H54 (cell line): ENCODE data around the gene MAP4K2.

ENCODE experiments used
- DNase-seq: peaks from one replicate; pipeline ENCODE4 v3.0.0; 2011; ENCODE audit warnings: low spot score, mixed read lengths; ENCODE audit not compliant: insufficient read length
- FAIRE-seq: peaks from 3 replicates; lab custom pipeline; 2011; peaks lifted over from hg19 to GRCh38; lab: Jason Lieb, UNC
- POLR2A ChIP-seq: IDR thresholded peaks from 2 replicates; pipeline ENCODE4 v1.6.1; 2011; ENCODE audit warnings: low read depth, mild to moderate bottlenecking, low read length

Gene MAP4K2

GRCh38 chr11:64786308-64786707, 16.7 kb downstream of the MAP4K2 start:
- no peak for DNase-seq
- no peak for FAIRE-seq
- TF ChIP-seq POLR2A = no peak

- no peak for TF ChIP-seq POLR2A
- no peak for DNase-seq
- no peak for FAIRE-seq
Observed at GRCh38 chr11:64784813-64785581, 18.0 kb downstream of the MAP4K2 start.

- DNase-seq (peak; percentile 97), FAIRE-seq (peak; percentile 82)
- TF ChIP-seq POLR2A = peak; percentile 89
Observed at GRCh38 chr11:64778473-64779298, 24.3 kb downstream of the MAP4K2 start, which contains the start of gene SF1. Gene SF1 (minus strand): TSS chr11:64778542. CDS start chr11:64778392, 150 bp downstream.

GRCh38 chr11:64778223-64778472, 24.9 kb downstream of the MAP4K2 start:
- no peak for FAIRE-seq

GRCh38 chr11:64777449-64778222, 25.4 kb downstream of the MAP4K2 start:
- DNase-seq (peak; percentile 88), FAIRE-seq (no peak)
- TF ChIP-seq POLR2A = peak; percentile 51

More at GRCh38 chr11:64778223-64778472, 24.9 kb downstream of the MAP4K2 start:
- TF ChIP-seq POLR2A = no peak
- DNase-seq = no peak

GRCh38 chr11:64776875-64777274, 26.1 kb downstream of the MAP4K2 start:
- DNase-seq = no peak
- TF ChIP-seq POLR2A = no peak
- no peak for FAIRE-seq

- DNase-seq = no peak
- no peak for TF ChIP-seq POLR2A
- FAIRE-seq = no peak
Observed at GRCh38 chr11:64776425-64776824, 26.6 kb downstream of the MAP4K2 start.

GRCh38 chr11:64774144-64774543, 28.9 kb downstream of the MAP4K2 start:
- no peak for DNase-seq
- FAIRE-seq = no peak
- no peak for TF ChIP-seq POLR2A

GRCh38 chr11:64772303-64773018, 30.6 kb downstream of the MAP4K2 start:
- FAIRE-seq = no peak

GRCh38 chr11:64771861-64772260, 31.2 kb downstream of the MAP4K2 start:
- FAIRE-seq (no peak), DNase-seq (no peak)
- TF ChIP-seq POLR2A = no peak

More at GRCh38 chr11:64772303-64773018, 30.6 kb downstream of the MAP4K2 start:
- no peak for DNase-seq
- no peak for TF ChIP-seq POLR2A

GRCh38 chr11:64770120-64770519, 32.9 kb downstream of the MAP4K2 start:
- DNase-seq = no peak
- no peak for FAIRE-seq
- no peak for TF ChIP-seq POLR2A

- DNase-seq (no peak), FAIRE-seq (no peak)
- no peak for TF ChIP-seq POLR2A
Observed at GRCh38 chr11:64769283-64769682, 33.7 kb downstream of the MAP4K2 start.

GRCh38 chr11:64768300-64768694, 34.7 kb downstream of the MAP4K2 start:
- no peak for DNase-seq
- no peak for TF ChIP-seq POLR2A
- no peak for FAIRE-seq
